ENCODE measurements around the gene NOSTRIN. TPM values are rescaled to one million over a fixed set of nuclear protein-coding genes. Genes with fewer than 3 reads are reported as not detected.

Gene NOSTRIN
- total RNA-seq, 1 experiment from 2014 or later: not detected

DNA sequence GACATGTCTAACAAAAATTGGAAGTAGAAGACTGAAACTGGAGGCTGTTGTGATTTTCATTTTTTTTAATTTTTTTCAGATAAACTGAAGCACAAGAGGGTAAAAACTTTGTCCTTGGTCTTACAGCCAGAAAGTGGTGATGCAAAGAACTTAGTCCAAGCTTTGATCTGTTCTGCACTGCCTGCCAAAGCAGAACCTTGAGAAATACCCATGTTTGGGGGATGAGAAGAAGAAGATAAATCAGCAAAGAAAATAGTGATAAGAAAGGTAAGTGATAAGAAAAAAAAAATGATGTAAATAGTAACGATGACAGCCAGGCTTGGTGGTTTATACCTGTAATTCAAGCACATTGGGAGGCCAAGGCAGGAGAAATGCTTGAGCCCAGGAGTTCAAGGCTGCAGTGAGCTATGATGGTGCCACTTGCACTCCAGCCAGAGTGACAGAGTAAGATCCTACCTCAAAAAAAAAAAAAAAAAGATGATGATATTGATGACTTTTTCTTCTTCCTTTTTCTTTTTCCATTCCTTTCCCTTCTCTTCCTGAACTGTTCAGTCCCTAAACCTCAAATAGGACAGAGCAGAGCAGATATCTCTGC is 14.6 kb upstream of the NOSTRIN start:
- DNase-seq: no peak
- H2BK120ac ChIP-seq (ENCODE audit: low read depth, low read length, poor library complexity, severe bottlenecking): no peak overlapping the region
- Mint-ChIP-seq H3K4me3 (no peak overlapping the region), H3K4me1 (peaks cover 6 to 7% of the 10 kb centered on the region in 2 experiments), H3K9me3 (no peaks in the 10 kb centered on the region; a peak in 1 of 5 replicates), H3K36me3 (ENCODE audit: insufficient read depth in 1 of 3, low read depth in 3 of 3) (no peaks in the 10 kb centered on the region), H3K27ac (no peak overlapping the region; a peak in 1 of 7 replicates), H3K27me3 (ENCODE audit: low read depth) (0 out of 2 replicates have a peak, but pooled peaks cover 2% of the 10 kb centered on the region)
- H3K4me2 ChIP-seq (ENCODE audit: insufficient read depth, insufficient read length, low read length): no peak overlapping the region
- no peaks in the 10 kb centered on the region for H3K23me2 ChIP-seq (ENCODE audit: insufficient read length, low read depth, low read length, poor library complexity, severe bottlenecking)
- H4K8ac ChIP-seq (replicated peaks; ENCODE audit: insufficient read length, low read depth, low read length): no peak overlapping the region
- TF ChIP-seq, protein P1, sequence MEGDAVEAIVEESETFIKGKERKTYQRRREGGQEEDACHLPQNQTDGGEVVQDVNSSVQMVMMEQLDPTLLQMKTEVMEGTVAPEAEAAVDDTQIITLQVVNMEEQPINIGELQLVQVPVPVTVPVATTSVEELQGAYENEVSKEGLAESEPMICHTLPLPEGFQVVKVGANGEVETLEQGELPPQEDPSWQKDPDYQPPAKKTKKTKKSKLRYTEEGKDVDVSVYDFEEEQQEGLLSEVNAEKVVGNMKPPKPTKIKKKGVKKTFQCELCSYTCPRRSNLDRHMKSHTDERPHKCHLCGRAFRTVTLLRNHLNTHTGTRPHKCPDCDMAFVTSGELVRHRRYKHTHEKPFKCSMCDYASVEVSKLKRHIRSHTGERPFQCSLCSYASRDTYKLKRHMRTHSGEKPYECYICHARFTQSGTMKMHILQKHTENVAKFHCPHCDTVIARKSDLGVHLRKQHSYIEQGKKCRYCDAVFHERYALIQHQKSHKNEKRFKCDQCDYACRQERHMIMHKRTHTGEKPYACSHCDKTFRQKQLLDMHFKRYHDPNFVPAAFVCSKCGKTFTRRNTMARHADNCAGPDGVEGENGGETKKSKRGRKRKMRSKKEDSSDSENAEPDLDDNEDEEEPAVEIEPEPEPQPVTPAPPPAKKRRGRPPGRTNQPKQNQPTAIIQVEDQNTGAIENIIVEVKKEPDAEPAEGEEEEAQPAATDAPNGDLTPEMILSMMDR (conservative IDR thresholded peaks at IDR 0.05): no peak
- no peak overlapping the region for H3K4ac ChIP-seq (ENCODE audit: low read depth, low read length)
- H2AK5ac ChIP-seq (ENCODE audit: insufficient read length, low read length): no peak overlapping the region
- 100% methylated on average over 1 of the region's 1 CpG for WGBS (ENCODE audit: extremely low coverage, insufficient read length, low lambda C conversion rate)
- no peak overlapping the region for H3K14ac ChIP-seq (ENCODE audit: insufficient read depth, low read length)
- no peaks in the 10 kb centered on the region for H3K79me2 ChIP-seq (ENCODE audit: insufficient read depth, low read length)
- H3K23ac ChIP-seq (ENCODE audit: insufficient read length, low read depth, low read length): no peak overlapping the region
- H3T11ph ChIP-seq (ENCODE audit: low read length): no peak overlapping the region
- H2BK5ac ChIP-seq (ENCODE audit: insufficient read length, low read length): no peak overlapping the region
- no peaks in the 10 kb centered on the region for H3K9me3 ChIP-seq (ENCODE audit: control insufficient read depth, low read depth, low read length)
- no peaks in the 10 kb centered on the region for H3K27me3 ChIP-seq (ENCODE audit: insufficient read depth, low read length)
- no peaks in the 10 kb centered on the region; the same call in 1 of the 2 replicates for H3K4me1 ChIP-seq (ENCODE audit: insufficient read depth, low read length)
- H3K27ac ChIP-seq (ENCODE audit: insufficient read length, low read depth, low read length): no peak overlapping the region
- no peak overlapping the region for H2BK20ac ChIP-seq (ENCODE audit: low read depth, low read length, poor library complexity, severe bottlenecking)
- H3K18ac ChIP-seq (ENCODE audit: insufficient read length, low read depth, low read length): no peak overlapping the region
- H3K56ac ChIP-seq (ENCODE audit: insufficient read length, low read depth, low read length): no peak overlapping the region
- H3K79me1 ChIP-seq (ENCODE audit: insufficient read depth, low read depth, low read length, poor library complexity, severe bottlenecking): no peaks in the 10 kb centered on the region
- H4K5ac ChIP-seq (ENCODE audit: insufficient read length, low read depth, low read length): no peak overlapping the region
- no peak overlapping the region for H3K9ac ChIP-seq (ENCODE audit: extremely low read depth, insufficient read length, low read length)
- no peak overlapping the region for H2BK15ac ChIP-seq (ENCODE audit: low read depth, low read length)
- H4K20me1 ChIP-seq (ENCODE audit: control insufficient read depth, insufficient read depth, insufficient read length): no peaks in the 10 kb centered on the region
- no peak overlapping the region for H4K91ac ChIP-seq (ENCODE audit: insufficient read length, low read depth, low read length)
- no peak overlapping the region for H2BK12ac ChIP-seq (ENCODE audit: insufficient read length, low read depth, low read length)
- no peak overlapping the region for H2AFZ ChIP-seq (ENCODE audit: low read length)

All from H9 (cell line).